H1 (cell line): Measurements from ENCODE around the gene SCNN1G. TPM values are rescaled to one million over a fixed set of nuclear protein-coding genes. Genes with fewer than 3 reads are reported as not detected.

Experiments used
- CTCF ChIA-PET: fragments of 300-600 bp; sonication (Branson Sonifier 250); formaldehyde crosslinking; loops from one replicate; lab custom pipeline; 2021; ENCODE audit not compliant: partially characterized antibody; lab: Charles Lee
- POLR2A ChIA-PET: fragments of 300-600 bp; sonication (Branson Sonifier 250); formaldehyde crosslinking; loops from one replicate; lab custom pipeline; 2021; ENCODE audit warnings: inconsistent platforms; ENCODE audit not compliant: partially characterized antibody; lab: Charles Lee
- DNase-seq, 2 experiments: peaks; one replicate each; pipeline versions ENCODE4 v3.0.0 to v3.0.0-alpha.2; 2010 to 2022; ENCODE audit warnings: low spot score in 2 of 2, low read depth in 1 of 2, mixed read lengths in 1 of 2
- FAIRE-seq: peaks from 2 replicates; lab custom pipeline; 2011; peaks lifted over from hg19 to GRCh38; lab: Jason Lieb, UNC
- H2AFZ ChIP-seq: 2 replicates; pipeline ENCODE4 v1.8.1; 2012; ENCODE audit warnings: low read length, inconsistent platforms
- H2AK5ac ChIP-seq: 2 replicates; pipeline ENCODE4 v1.6.1; 2013; ENCODE audit warnings: low read depth, low read length
- H2BK120ac ChIP-seq: replicated peaks from 2 replicates; pipeline ENCODE3; 2013; ENCODE audit warnings: low read depth, low read length, inconsistent platforms
- H2BK12ac ChIP-seq: 2 replicates; pipeline ENCODE4 v1.6.1; 2013; ENCODE audit warnings: low read depth, low read length
- H2BK15ac ChIP-seq: 2 replicates; pipeline ENCODE4 v1.6.1; 2013; ENCODE audit warnings: low read length
- H2BK20ac ChIP-seq: 2 replicates; pipeline ENCODE4 v1.6.1; 2013; ENCODE audit warnings: low read length
- H2BK5ac ChIP-seq: 2 replicates; pipeline ENCODE4 v1.6.1; 2013; ENCODE audit warnings: low read depth, low read length
- H3K14ac ChIP-seq: 2 replicates; pipeline ENCODE4 v1.6.1; 2013; ENCODE audit warnings: inconsistent platforms; ENCODE audit not compliant: insufficient read length
- H3K18ac ChIP-seq: 2 replicates; pipeline ENCODE4 v1.6.1; 2013; ENCODE audit warnings: low read length; ENCODE audit errors: extremely low read depth
- H3K23ac ChIP-seq: 2 replicates; pipeline ENCODE4 v1.6.1; 2013; ENCODE audit warnings: inconsistent platforms; ENCODE audit not compliant: insufficient read length
- H3K23me2 ChIP-seq: 2 replicates; pipeline ENCODE4 v1.6.1; 2013; ENCODE audit warnings: low read depth, low read length
- H3K27ac ChIP-seq: 2 replicates; pipeline ENCODE4 v1.6.1; 2011; ENCODE audit warnings: low read depth, low read length, inconsistent platforms
- H3K27me3 ChIP-seq, 4 experiments: replicated peaks in 1 of 4; 1 replicate in 1 of 4; 2 replicates in 3 of 4; pipeline versions ENCODE4 v1.6.1 to v1.8.1; 2011 to 2013; ENCODE audit warnings: low read length in 3 of 4, mild to moderate bottlenecking in 3 of 4, inconsistent platforms in 2 of 4, mixed read lengths in 2 of 4, moderate library complexity in 1 of 4; ENCODE audit not compliant: control insufficient read depth in 3 of 4, insufficient read depth in 3 of 4; ENCODE audit errors: extremely low read depth in 1 of 4
- H3K36me3 ChIP-seq, 4 experiments: 2 replicates each; pipeline versions ENCODE4 v1.6.1 to v1.8.1; 2011 to 2013; ENCODE audit warnings: mild to moderate bottlenecking in 4 of 4, low read length in 3 of 4, moderate library complexity in 2 of 4, control low read depth in 1 of 4, inconsistent platforms in 1 of 4; ENCODE audit not compliant: insufficient read depth in 4 of 4, control insufficient read depth in 2 of 4
- H3K4ac ChIP-seq: replicated peaks from 2 replicates; pipeline ENCODE3; 2013; ENCODE audit warnings: low read length, low read depth, mixed read lengths, inconsistent platforms; ENCODE audit not compliant: insufficient read length
- H3K4me1 ChIP-seq, 4 experiments: replicated peaks in 1 of 4; 1 replicate in 1 of 4; 2 replicates in 3 of 4; pipeline versions ENCODE4 v1.6.1 to v1.8.1; 2011 to 2013; ENCODE audit warnings: low read length in 3 of 4, inconsistent platforms in 2 of 4, mixed read lengths in 1 of 4; ENCODE audit not compliant: insufficient read depth in 4 of 4, control insufficient read depth in 3 of 4
- H3K4me2 ChIP-seq, 2 experiments: 2 replicates each; pipeline versions ENCODE4 v1.6.1 to v1.8.1; 2011 to 2013; ENCODE audit warnings: low read depth in 2 of 2, low read length in 2 of 2, control low read depth in 1 of 2, inconsistent platforms in 1 of 2, mild to moderate bottlenecking in 1 of 2; ENCODE audit not compliant: insufficient read depth in 1 of 2
- H3K4me3 ChIP-seq, 4 experiments: fragments of 200-600, 300-600 bp in 1 of 4; sonication (generic), shearing (Covaris generic), sonication (Bioruptor Twin) in 1 of 4; 2 replicates each; pipeline versions ENCODE4 v1.5.1 to v1.8.1; 2011 to 2016; ENCODE audit warnings: low read length in 4 of 4, low read depth in 3 of 4, control low read depth in 2 of 4, inconsistent platforms in 2 of 4, mild to moderate bottlenecking in 2 of 4, mixed read lengths in 1 of 4, moderate library complexity in 1 of 4; ENCODE audit not compliant: insufficient read depth in 2 of 4; ENCODE audit errors: extremely low read depth in 1 of 4
- H3K56ac ChIP-seq: replicated peaks from 2 replicates; pipeline ENCODE3; 2013; ENCODE audit warnings: low read depth, mild to moderate bottlenecking, mixed read lengths, low read length, inconsistent platforms; ENCODE audit not compliant: insufficient read length
- H3K79me1 ChIP-seq: 2 replicates; pipeline ENCODE4 v1.6.1; 2013; ENCODE audit warnings: low read depth, low read length, control low read depth
- H3K79me2 ChIP-seq, 2 experiments: 2 replicates each; pipeline versions ENCODE4 v1.6.1 to v1.8.1; 2012 to 2013; ENCODE audit warnings: low read length in 2 of 2, mild to moderate bottlenecking in 2 of 2, inconsistent platforms in 1 of 2; ENCODE audit not compliant: insufficient read depth in 2 of 2, control insufficient read depth in 1 of 2
- H3K9ac ChIP-seq, 4 experiments: replicated peaks in 1 of 4; 1 replicate in 1 of 4; 2 replicates in 3 of 4; pipeline versions ENCODE4 v1.6.1 to v1.8.1; 2011 to 2013; ENCODE audit warnings: low read depth in 3 of 4, low read length in 3 of 4, control low read depth in 2 of 4, mild to moderate bottlenecking in 2 of 4, moderate library complexity in 2 of 4, inconsistent platforms in 1 of 4; ENCODE audit errors: extremely low read depth in 1 of 4
- H3K9me3 ChIP-seq, 2 experiments: 2 replicates each; pipeline versions ENCODE4 v1.6.1 to v1.8.1; 2012 to 2013; ENCODE audit warnings: mild to moderate bottlenecking in 2 of 2, moderate library complexity in 2 of 2, control low read depth in 1 of 2, inconsistent platforms in 1 of 2, low read depth in 1 of 2, low read length in 1 of 2, mixed read lengths in 1 of 2; ENCODE audit not compliant: insufficient read depth in 2 of 2
- H4K20me1 ChIP-seq, 2 experiments: replicated peaks in 1 of 2; 2 replicates each; pipeline versions ENCODE3 to v1.8.1; 2011 to 2013; ENCODE audit warnings: inconsistent platforms in 2 of 2, low read length in 2 of 2, mild to moderate bottlenecking in 1 of 2; ENCODE audit not compliant: insufficient read depth in 2 of 2, control insufficient read depth in 1 of 2
- H4K5ac ChIP-seq: 2 replicates; pipeline ENCODE4 v1.6.1; 2013; ENCODE audit warnings: low read length, low read depth, mixed read lengths, inconsistent platforms; ENCODE audit not compliant: insufficient read length
- H4K8ac ChIP-seq: 2 replicates; pipeline ENCODE4 v1.8.0; 2013; ENCODE audit warnings: mild to moderate bottlenecking, moderate library complexity, low read length, inconsistent platforms; ENCODE audit not compliant: insufficient read depth; ENCODE audit errors: extremely low read depth
- H4K91ac ChIP-seq: replicated peaks from 2 replicates; pipeline ENCODE3; 2013; ENCODE audit warnings: low read length, mixed read lengths, inconsistent platforms; ENCODE audit not compliant: insufficient read length
- ASH2L ChIP-seq: fragments of 200-600, 300-600 bp; sonication (generic); IDR thresholded peaks from one replicate; pipeline ENCODE4 v1.7.1; 2017; ENCODE audit warnings: low read length
- BCL11A ChIP-seq, 2 experiments: IDR thresholded peaks; one replicate each; pipeline ENCODE4 v1.6.1; 2011; ENCODE audit warnings: low read depth in 2 of 2, low read length in 2 of 2, mild to moderate bottlenecking in 2 of 2
- BRCA1 ChIP-seq: IDR thresholded peaks from 2 replicates; pipeline ENCODE4 v1.6.1; 2012; ENCODE audit warnings: low read depth, low read length, improper control_type of control experiment
- EP300 ChIP-seq, 2 experiments: IDR thresholded peaks; 1 replicate in 1 of 2; 2 replicates in 1 of 2; pipeline ENCODE4 v1.6.1; 2011 to 2012; ENCODE audit warnings: low read depth in 2 of 2, low read length in 2 of 2, mild to moderate bottlenecking in 2 of 2, borderline replicate concordance in 1 of 2, inconsistent platforms in 1 of 2, moderate library complexity in 1 of 2
- HDAC2 ChIP-seq, 2 experiments: fragments of 300-600 bp in 1 of 2; sonication (generic) in 1 of 2; IDR thresholded peaks; 2 replicates each; pipeline ENCODE4 v1.6.1; 2011 to 2012; ENCODE audit warnings: low read depth in 2 of 2, low read length in 2 of 2, mild to moderate bottlenecking in 2 of 2, moderate library complexity in 2 of 2, borderline replicate concordance in 1 of 2, inconsistent platforms in 1 of 2
- HDAC6 ChIP-seq: IDR thresholded peaks from one replicate; pipeline ENCODE4 v1.7.1; 2012; ENCODE audit warnings: low read depth, mild to moderate bottlenecking, inconsistent platforms, low read length, moderate library complexity
- NRF1 ChIP-seq: IDR thresholded peaks from 2 replicates; pipeline ENCODE4 v1.6.1; 2011; ENCODE audit warnings: mild to moderate bottlenecking, low read depth, low read length, improper control_type of control experiment
- POLR2AphosphoS5 ChIP-seq: IDR thresholded peaks from 2 replicates; pipeline ENCODE4 v1.6.1; 2011; ENCODE audit warnings: low read depth, low read length
- SAP30 ChIP-seq: fragments of 300-600 bp; sonication (generic); IDR thresholded peaks from 2 replicates; pipeline ENCODE4 v1.7.1; 2012; ENCODE audit warnings: low read length, moderate library complexity, mild to moderate bottlenecking, inconsistent platforms; ENCODE audit not compliant: insufficient read depth, insufficient replicate concordance
- SIN3A ChIP-seq, 2 experiments: IDR thresholded peaks in 1 of 2; conservative IDR thresholded peaks in 1 of 2; 2 replicates each; pipeline ENCODE4 v1.6.1; 2011 to 2012; ENCODE audit warnings: low read length in 2 of 2, improper control_type of control experiment in 1 of 2, low read depth in 1 of 2, mild to moderate bottlenecking in 1 of 2
- SP1 ChIP-seq: IDR thresholded peaks from 2 replicates; pipeline ENCODE4 v1.6.1; 2011; ENCODE audit warnings: low read depth, low read length
- whole genome bisulfite sequencing, 2 experiments: shearing (Covaris generic) in 1 of 2; methylation state at CpG; one replicate each; pipeline versions ENCODE4 v1.1.6 to v1.1.7; 2013 to 2015; ENCODE audit warnings: low lambda C conversion rate in 2 of 2, mixed read lengths in 2 of 2, inconsistent platforms in 1 of 2, low coverage in 1 of 2, missing lambda C conversion rate in 1 of 2; ENCODE audit not compliant: insufficient replicate concordance in 2 of 2, insufficient coverage in 1 of 2, insufficient read length in 1 of 2; ENCODE audit errors: extremely low coverage in 1 of 2, missing lambda C conversion rate in 1 of 2; 5-methylcytosine and 5-hydroxymethylcytosine counted together
- polyA plus RNA-seq, 7 experiments: library from polyadenylated mRNA; depleted of rRNA in 3 of 7; stranded (reverse) in 5 of 7; unstranded in 2 of 7; fragments of >200 nt in 5 of 7; fragments of 200-250 nt in 2 of 7; gene quantifications; 1 replicate in 5 of 7; 2 replicates in 1 of 7; 4 replicates in 1 of 7; pipeline versions ENCODE4 v1.2.1 to v1.2.3, GENCODE V29; 2011 to 2013; ENCODE audit warnings: missing spikeins in 2 of 7, mixed read lengths in 2 of 7
- total RNA-seq: library from RNA; stranded (reverse); fragmentation: NEBNext Ultra II Directional; extraction: Animal tissue kit (Norgen Biotek cat#: 25700); gene quantifications from 2 replicates; pipeline ENCODE4 v1.2.1, GENCODE V29; 2021
- TF ChIP-seq, protein P1 (sequence below): IDR thresholded peaks from 2 replicates; pipeline ENCODE4 v1.6.1; 2011; ENCODE audit warnings: low read length, improper control_type of control experiment

Gene SCNN1G
- total and polyA plus RNA-seq, 2 of the 8 experiments (the other 6 are each of a cell fraction or from before 2014, with no cell fraction given): 0.73 to 1.1 TPM

GRCh38 chr16:23145608-23146007 lies 36.9 kb upstream of the SCNN1G start:
- no peak overlapping the region for H3K9ac ChIP-seq
- 59% methylated on average over 3 of the region's 3 CpGs; no CpG with 5 or more reads in 1 of the 2 experiments for WGBS, 2 experiments
- CTCF ChIA-PET: interaction anchor here (1.4 kb wide), 1 partner anchor 37 kb away, joined by 4 read pairs; the partner anchor contains the start of gene SCNN1G
- peak overlapping the region in 1 of 4 experiments; percentile 36; a peak in 1 of 8 replicates for H3K4me3 ChIP-seq
- no peak overlapping the region for H3K23ac ChIP-seq
- peaks cover 6 to 73% of the 10 kb centered on the region in 2 experiments; a peak in 2 of 4 replicates for H3K79me2 ChIP-seq
- H4K91ac ChIP-seq: no peak overlapping the region
- no peak overlapping the region for H2BK5ac ChIP-seq
- H2AFZ ChIP-seq: no peak overlapping the region
- no peak overlapping the region for H4K5ac ChIP-seq
- H3K56ac ChIP-seq: no peak overlapping the region
- H2BK15ac ChIP-seq: no peak overlapping the region
- H3K36me3 ChIP-seq: no peaks in the 10 kb centered on the region
- H3K18ac ChIP-seq: no peak overlapping the region
- H3K27ac ChIP-seq: no peak overlapping the region
- H4K20me1 ChIP-seq: peaks cover 2 to 15% of the 10 kb centered on the region in 2 experiments
- no peak overlapping the region for H4K8ac ChIP-seq
- no peak overlapping the region for H2BK20ac ChIP-seq
- H3K23me2 ChIP-seq: peaks cover 6% of the 10 kb centered on the region
- peaks cover 16% of the 10 kb centered on the region for H3K79me1 ChIP-seq
- no peak overlapping the region for H2BK120ac ChIP-seq
- no peaks in the 10 kb centered on the region for H3K27me3 ChIP-seq
- no peaks in the 10 kb centered on the region for H3K9me3 ChIP-seq
- no peak overlapping the region for H2AK5ac ChIP-seq
- H2BK12ac ChIP-seq: no peak overlapping the region
- peak overlapping the region; percentile 49 to 53; a peak in 3 of 4 replicates for H3K4me2 ChIP-seq
- DNase-seq: no peak
- H3K4ac ChIP-seq: no peak overlapping the region
- POLR2A ChIA-PET: interaction anchor here (1.3 kb wide), 1 partner anchor 26 kb away, joined by 3 read pairs; no protein-coding TSS in a partner anchor
- no peak overlapping the region for H3K14ac ChIP-seq
- peaks cover 8 to 18% (median 12%) of the 10 kb centered on the region in 4 experiments; a peak in 6 of 7 replicates for H3K4me1 ChIP-seq
- no peak for FAIRE-seq
- TF ChIP-seq SP1 (no peak), BRCA1 (no peak), NRF1 (no peak), SAP30 (no peak), HDAC2 (IDR thresholded peaks at IDR 0.05; ENCODE audit: borderline replicate concordance in 1 of 2, low read depth in 2 of 2, low read length in 2 of 2) (no peak), SIN3A (conservative IDR thresholded peaks at IDR 0.05 in 1 of 2, IDR thresholded peaks at IDR 0.05 in 1 of 2; ENCODE audit: low read depth in 1 of 2, low read length in 2 of 2) (no peak), HDAC6 (no peak), ASH2L (no peak), POLR2AphosphoS5 (no peak), EP300 (IDR thresholded peaks at IDR 0.05; ENCODE audit: borderline replicate concordance in 1 of 2, low read depth in 2 of 2, low read length in 2 of 2) (no peak), BCL11A (IDR thresholded peaks at IDR 0.05; ENCODE audit: low read depth in 2 of 2, low read length in 2 of 2) (no peak)
- TF ChIP-seq, protein P1, sequence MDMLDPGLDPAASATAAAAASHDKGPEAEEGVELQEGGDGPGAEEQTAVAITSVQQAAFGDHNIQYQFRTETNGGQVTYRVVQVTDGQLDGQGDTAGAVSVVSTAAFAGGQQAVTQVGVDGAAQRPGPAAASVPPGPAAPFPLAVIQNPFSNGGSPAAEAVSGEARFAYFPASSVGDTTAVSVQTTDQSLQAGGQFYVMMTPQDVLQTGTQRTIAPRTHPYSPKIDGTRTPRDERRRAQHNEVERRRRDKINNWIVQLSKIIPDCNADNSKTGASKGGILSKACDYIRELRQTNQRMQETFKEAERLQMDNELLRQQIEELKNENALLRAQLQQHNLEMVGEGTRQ: no peak
